ENCODE measurements around the gene SLC25A3.
"Not testable (repeated sequence)": the region's sequence is repeated elsewhere in the genome, so short reads cannot be mapped to it uniquely, and the experiment has no call there.

Gene SLC25A3

DNA sequence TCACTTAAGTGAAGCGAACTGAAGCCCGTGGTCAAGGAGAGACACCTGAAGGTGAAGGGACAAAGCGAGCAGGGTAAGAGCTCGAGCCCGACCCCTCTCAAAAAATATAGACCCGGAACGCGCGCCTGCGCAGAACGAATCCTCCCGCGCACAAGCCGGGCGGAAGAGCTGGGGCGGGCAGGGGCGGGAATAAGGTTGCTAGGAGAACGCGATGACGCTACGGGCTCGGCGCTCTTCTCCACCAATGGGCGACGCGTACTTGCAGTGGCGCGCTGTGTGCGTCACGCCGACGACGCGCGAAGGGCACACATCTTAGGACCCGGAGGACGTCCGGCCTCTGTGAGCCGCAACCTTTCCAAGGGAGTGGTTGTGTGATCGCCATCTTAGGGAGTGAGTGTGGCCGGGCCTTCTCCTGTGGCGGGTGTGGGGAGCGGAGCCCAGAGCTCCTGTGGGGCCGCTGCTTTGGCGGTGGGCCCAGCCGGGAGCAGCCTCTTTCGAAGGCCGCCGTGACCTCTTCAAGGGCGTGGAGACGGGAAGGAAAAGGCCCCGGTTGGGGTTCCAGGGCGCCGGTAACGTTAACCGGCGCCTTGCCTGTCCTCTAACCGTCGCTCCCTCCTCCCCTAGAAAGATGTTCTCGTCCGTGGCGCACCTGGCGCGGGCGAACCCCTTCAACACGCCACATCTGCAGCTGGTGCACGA, at the start of gene SLC25A3:
Gene SLC25A3 (plus strand): TSS at position 336 of the 699 bp plus-strand sequence. CDS start 293 bp downstream, at position 629.
- peak; percentile 99 for DNase-seq (ENCODE audit: low read depth)

- DNase-seq (ENCODE audit: low read depth), result no peak
Observed at GRCh38 chr12:98543701-98544100, 49.8 kb upstream of the SLC25A3 start.

- peak; percentile 12 for DNase-seq (ENCODE audit: low read depth)
Observed at GRCh38 chr12:98544751-98545150, 48.7 kb upstream of the SLC25A3 start.

- DNase-seq (ENCODE audit: low read depth), result no peak
Observed at GRCh38 chr12:98549371-98550110, 43.9 kb upstream of the SLC25A3 start.

DNA sequence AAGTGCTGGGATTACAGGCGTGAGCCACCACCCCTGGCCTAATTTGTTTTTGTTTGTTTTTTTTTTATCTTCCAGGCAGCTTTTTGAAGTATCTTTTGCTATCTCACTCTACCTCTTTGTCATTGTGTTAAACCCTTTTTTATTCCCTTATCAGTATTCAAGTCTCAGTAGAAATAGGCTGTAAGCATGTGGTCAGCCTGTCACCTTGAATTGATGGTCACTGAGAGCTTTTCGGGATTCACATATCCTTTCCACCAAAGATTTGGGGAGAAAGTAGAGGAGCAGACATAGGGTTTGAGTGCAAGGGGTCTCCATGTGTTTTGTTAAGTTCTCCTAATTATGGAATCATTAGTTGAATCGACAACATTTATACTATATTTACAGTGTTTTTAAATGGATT, 41.7 kb upstream of the SLC25A3 start:
- DNase-seq (ENCODE audit: low read depth), result no peak

DNA sequence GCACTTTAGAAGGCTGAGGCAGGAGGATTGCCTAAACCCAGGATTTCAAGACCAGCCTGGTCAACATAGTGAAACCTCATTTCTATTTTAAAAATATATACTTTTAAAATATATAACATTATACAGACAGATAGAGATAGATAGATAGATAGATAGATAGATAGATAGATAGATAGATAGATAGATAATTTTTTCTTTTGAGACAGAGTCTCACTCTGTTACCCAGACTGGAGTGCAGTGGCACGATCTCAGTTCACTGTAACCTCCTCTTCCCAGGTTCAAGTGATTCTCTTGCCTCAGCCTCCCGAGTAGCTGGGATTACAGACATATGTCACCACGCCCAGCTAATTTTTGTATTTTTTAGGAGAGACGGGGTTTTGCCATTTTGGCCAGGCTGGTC, 35.4 kb upstream of the SLC25A3 start:
- DNase-seq (ENCODE audit: low read depth), result not testable (repeated sequence)

DNA sequence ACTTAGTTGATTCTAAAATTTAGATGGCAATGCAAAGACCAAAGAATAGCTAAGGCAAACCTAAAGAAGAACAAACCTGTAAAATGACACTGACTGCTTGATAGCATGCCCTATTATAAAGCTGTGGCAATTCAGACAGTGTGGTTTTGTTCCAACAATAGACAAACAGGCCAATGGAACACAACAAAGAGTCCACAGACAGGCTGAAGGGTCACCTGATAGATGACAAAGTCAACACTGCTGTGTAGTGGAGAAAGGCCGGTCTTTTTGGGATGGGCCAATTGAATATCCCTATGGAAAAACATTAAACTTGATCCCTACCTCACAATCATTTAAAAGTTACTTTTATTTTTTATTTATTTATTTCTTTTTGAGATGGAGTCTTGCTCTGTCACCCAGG, 33.8 kb upstream of the SLC25A3 start:
- no peak for DNase-seq (ENCODE audit: low read depth)

- no peak for DNase-seq (ENCODE audit: low read depth)
Observed at GRCh38 chr12:98561846-98562245, 31.6 kb upstream of the SLC25A3 start.

- DNase-seq (ENCODE audit: low read depth), result no peak
Observed at GRCh38 chr12:98572010-98572409, 21.5 kb upstream of the SLC25A3 start.

- DNase-seq (ENCODE audit: low read depth), result no peak
Observed at GRCh38 chr12:98574110-98574509, 19.4 kb upstream of the SLC25A3 start.

DNA sequence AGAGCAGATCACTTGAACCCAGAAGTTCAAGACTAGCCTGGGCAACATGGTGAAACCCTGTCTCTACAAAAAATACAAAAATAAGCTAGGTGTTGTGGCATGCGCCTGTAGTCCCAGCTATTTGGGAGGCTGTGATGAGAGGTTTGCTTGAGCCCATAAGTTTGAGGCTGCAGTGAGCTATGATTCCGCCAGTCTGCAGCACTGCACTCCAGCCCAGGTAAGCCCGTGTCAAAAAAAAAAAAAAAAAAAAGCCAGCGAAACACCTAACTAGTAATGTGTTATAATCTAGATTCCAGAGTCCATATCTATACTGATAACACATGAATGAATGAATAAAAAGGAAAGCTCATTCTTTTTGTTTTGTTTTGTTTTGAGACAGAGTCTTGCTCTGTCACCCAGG, 18.5 kb upstream of the SLC25A3 start:
- DNase-seq (ENCODE audit: low read depth), result no peak

DNA sequence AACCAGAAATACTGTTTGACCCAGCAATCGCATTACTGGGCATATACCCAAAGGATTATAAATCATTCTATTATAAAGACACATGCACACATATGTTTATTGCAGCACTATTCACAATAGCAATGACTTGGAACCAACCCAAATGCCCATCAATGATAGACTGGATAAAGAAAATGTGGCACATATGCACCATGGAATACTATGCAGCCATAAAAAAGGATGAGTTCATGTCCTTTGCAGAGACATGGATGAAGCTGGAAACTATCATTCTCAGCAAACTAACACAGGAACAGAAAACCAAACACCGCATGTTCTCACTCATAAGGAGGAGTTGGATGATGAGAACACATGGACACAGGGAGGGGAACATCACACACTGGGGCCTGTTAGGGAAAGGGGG, 16.7 kb upstream of the SLC25A3 start:
- not testable (repeated sequence) for DNase-seq (ENCODE audit: low read depth)

DNA sequence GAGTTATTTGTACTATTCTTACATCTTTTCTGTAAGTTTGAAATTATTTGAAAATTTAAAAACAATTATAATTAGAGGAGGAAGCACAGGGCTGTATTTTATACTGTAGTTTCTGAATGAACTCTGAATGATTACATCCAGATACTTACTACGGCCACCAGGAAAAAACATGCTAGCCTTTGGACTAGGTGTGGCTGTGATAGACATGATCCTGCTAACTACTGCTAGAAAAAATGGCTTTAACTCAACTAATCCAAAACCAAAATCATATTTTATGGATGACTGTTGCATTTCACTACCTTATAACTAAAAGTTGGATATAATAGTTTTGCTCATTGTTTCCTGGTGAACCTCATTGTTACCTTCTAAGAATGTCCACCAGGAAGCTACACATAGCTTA, 15.1 kb upstream of the SLC25A3 start:
- DNase-seq (ENCODE audit: low read depth), result no peak

DNA sequence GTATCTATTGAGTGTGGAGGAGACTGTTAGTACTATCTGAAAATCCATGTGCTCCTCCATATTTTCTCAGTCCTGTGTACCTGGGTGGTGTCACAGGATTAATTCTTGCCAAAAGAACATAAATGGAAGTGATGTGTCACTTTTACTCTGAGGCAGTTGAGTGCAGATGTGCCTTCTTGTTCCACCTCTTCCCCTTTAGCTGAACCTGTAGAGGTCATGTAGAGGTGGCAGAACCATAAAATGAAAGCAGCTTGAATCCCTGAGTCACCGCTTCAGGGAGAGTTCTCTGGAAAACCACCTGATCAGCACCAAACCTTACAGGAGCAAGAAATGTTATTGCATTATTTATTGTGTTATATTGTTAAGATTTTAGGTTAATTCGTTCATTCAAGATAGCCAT, 14.7 kb upstream of the SLC25A3 start:
- no peak for DNase-seq (ENCODE audit: low read depth)

DNA sequence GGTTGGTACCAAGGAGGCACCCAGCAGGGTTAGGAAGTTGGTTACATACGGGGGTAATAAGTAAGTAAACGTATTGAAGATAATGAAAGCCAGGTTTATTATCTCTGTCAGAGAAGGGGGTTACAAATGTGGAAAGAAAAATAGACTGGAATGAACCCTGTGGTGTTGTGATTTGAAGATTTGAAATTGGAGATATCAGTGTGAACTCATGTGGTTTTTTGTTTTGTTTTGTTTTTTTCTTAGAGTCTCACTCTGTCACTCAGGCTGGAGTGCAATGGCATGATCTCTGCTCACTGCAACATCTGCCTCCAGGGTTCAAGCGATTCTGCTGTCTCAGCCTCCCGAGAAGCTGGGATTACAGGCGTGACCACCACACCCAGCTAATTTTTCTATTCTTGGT, 14.1 kb upstream of the SLC25A3 start:
- no peak for DNase-seq (ENCODE audit: low read depth)

DNA sequence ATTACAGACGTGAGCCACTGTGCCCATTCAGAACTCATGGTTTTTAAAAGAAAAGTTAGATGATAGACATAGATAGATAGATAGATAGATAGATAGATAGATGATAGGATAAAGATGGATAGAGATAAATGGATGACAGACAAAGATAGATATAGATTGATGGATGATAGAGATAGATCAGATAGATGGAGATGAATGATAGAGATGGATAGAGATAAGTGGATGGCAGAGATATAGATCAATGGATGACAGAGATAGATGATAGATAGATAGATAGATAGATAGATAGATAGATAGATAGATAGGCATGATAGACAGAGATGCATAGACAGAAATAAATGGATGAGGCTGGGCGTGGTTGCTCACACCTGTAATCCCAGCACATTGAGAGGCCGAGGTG, 13.7 kb upstream of the SLC25A3 start:
- no peak for DNase-seq (ENCODE audit: low read depth)

GRCh38 chr12:98580695-98581094, 12.8 kb upstream of the SLC25A3 start:
- DNase-seq (ENCODE audit: low read depth), result no peak

DNA sequence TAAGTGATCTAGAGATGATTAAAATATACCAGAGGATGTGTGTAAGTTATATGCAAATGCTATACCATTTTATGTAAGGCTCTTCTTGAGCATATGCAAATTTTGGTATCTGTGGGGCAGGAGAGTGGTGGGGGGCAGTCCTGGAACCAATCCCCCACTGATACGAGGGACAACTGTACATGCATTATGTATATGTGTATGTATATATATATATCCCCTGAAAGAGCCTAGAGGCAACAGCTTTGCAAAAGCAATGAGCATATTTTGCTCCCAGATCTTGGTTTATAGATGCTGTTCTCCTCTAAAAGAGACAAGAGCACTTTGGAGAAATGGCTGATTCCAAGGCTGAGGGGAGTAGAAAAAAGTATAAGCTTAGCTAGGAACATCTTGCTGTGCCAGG, 12.4 kb upstream of the SLC25A3 start:
- DNase-seq (ENCODE audit: low read depth), result no peak

GRCh38 chr12:98582093-98582492, 11.4 kb upstream of the SLC25A3 start:
- DNase-seq (ENCODE audit: low read depth), result no peak

DNA sequence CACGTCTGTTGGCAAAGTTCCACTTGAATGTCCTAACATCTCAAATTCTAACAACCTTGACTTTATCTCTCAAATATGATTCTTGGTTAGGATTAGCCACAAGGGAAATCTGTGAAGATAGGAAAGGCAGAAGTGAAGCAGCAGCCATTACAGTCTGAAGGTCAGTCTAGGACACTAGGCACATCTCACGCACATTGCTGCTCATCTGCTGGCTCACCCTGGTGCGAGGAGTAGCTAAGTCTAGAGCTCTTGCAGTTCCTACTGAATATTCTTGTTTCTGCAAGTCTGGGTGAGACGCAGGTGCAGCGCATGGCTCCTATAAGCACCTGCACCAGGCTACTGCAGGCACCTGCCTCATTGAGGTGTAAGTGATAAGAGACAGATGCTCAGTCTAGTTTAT, 6.4 kb upstream of the SLC25A3 start:
- no peak for DNase-seq (ENCODE audit: low read depth)

DNA sequence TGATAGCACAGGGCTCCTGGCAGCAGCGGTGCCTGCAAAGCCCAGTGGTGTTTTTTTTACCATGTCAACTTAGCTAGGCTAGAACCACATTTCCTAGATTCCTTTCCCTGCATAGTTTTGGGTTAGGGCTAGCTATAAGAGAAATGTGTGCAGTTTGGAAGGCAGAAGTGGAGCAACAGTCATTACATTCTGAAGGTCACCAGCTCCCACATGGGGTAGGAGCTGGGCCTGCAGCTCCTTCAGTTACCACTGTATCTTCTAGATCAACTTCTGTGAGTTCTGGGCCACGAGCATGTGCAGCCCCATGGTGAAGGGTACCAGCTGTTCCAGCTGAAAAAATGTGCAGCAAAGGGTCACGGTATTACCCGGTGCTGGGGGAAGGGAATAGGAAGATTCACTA, 2.3 kb upstream of the SLC25A3 start:
- no peak for DNase-seq (ENCODE audit: low read depth)

- no peak for DNase-seq (ENCODE audit: low read depth)
Observed at GRCh38 chr12:98592825-98593322, 612 bp upstream of the SLC25A3 start.

GRCh38 chr12:98594050-98594835, 757 bp downstream of the SLC25A3 start:
- peak; percentile 37 for DNase-seq (ENCODE audit: low read depth)

All from fibroblast of gingiva (primary cell).